HUES6 (cell line): ENCODE measurements around the gene B3GAT3.
"Not testable (repeated sequence)": the region's sequence is repeated elsewhere in the genome, so short reads cannot be mapped to it uniquely, and the experiment has no call there.

Source experiments
- H3K27ac ChIP-seq: 2 replicates; pipeline ENCODE4 v1.7.0; 2013; ENCODE audit warnings: low read depth, mild to moderate bottlenecking, low read length, inconsistent platforms
- H3K27me3 ChIP-seq: 2 replicates; pipeline ENCODE4 v1.6.1; 2013; ENCODE audit warnings: low read length; ENCODE audit not compliant: control insufficient read depth, insufficient read depth
- H3K36me3 ChIP-seq: 2 replicates; pipeline ENCODE4 v1.6.1; 2013; ENCODE audit warnings: low read length; ENCODE audit not compliant: control insufficient read depth, insufficient read depth
- H3K4me1 ChIP-seq: 2 replicates; pipeline ENCODE4 v1.6.1; 2013; ENCODE audit warnings: low read length; ENCODE audit not compliant: control insufficient read depth, insufficient read depth
- H3K4me3 ChIP-seq: 2 replicates; pipeline ENCODE4 v1.5.1; 2013; ENCODE audit warnings: low read depth, low read length
- H3K9ac ChIP-seq: one replicate; pipeline ENCODE4 v1.6.1; 2013; ENCODE audit warnings: mild to moderate bottlenecking, low read length
- H3K9me3 ChIP-seq: 2 replicates; pipeline ENCODE4 v1.6.1; 2013; ENCODE audit warnings: low read depth, low read length; ENCODE audit not compliant: control insufficient read depth, insufficient read depth

Gene B3GAT3

DNA sequence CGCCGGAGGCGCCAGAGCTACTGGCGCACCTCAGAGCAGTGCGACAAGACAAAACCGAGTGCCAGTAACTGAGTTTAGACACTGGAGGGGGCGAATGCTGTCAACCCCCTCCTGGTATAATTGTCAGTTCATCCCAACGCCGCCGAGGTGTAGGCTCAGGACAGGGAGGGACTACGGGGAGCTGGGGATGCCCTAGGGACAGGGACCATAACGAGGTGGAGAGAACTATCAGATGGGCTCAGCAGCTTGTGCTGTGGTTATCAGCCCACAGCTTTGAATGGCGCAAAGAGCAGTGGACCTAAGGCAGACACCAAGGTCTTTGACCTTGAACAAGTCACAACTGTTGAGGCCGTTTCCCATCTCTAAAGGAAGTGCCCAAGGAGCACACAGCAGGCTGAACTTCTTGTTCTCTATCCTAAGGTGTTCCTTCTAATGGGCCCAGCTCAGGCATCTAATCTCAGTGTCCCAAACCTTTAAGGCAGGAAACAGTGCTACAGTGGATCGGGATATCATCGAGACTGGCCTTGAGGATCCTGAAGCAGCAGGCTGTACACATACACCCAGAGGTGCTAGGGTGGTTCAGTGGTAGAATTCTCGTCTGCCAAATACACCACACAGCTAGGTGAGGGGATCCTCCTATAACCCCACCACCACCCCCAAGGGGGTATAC, 29.5 kb downstream of the B3GAT3 start:
- Histone ChIP-seq H3K4me3 (peak overlapping the region; percentile 63), H3K9me3 (no peaks in the 10 kb centered on the region), H3K4me1 (peaks cover 7% of the 10 kb centered on the region)

DNA sequence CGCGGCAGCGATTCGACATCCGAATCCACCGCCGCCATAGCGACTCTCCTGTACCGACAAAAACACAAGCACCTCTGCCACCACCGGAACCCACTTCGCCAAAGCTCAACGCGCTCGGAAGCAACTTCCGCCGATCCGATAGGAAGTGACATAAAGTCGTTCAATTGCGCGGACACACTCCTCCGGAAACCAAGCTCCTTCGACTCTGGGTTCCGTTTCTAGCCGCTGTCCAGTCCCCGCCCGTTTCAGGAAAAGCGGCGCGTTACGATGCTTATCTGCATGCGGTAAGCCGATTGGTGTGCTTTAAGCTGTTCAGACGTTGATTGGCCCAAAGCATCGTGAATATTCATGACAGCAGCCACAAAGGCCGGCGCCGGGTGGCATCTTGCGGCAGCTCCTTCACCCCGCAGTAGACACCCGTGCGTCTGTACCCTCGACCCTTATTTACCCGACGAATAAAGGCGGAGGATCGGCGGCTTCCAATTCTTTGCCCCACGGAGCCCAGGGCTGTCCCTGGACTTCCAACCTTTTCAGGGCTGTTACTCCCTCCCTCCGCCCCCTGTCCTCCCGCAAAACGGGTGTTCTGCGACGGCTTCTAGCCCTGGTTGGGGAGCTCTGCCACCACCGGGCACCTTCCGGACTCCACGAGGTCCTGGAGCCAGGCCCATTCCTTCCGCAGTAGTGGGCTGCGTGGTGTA, 30.2 kb downstream of the B3GAT3 start, which contains the start of gene TUT1:
Gene TUT1, minus strand, starts transcription at position 76 of the 698 bp plus-strand sequence. Its CDS starts 38 bp downstream, at position 38.
- no peaks in the 10 kb centered on the region for H3K27me3 ChIP-seq
- H3K9me3 ChIP-seq = no peaks in the 10 kb centered on the region
- H3K36me3 ChIP-seq = peaks cover 51% of the 10 kb centered on the region
- peak within 1 kb of the TSS; percentile 71 for H3K27ac ChIP-seq
- H3K9ac ChIP-seq = peak within 1 kb of the TSS; percentile 81
- H3K4me3 ChIP-seq = peak within 1 kb of the TSS; percentile 80
- peaks cover 7% of the 10 kb centered on the region for H3K4me1 ChIP-seq

More for the DNA sequence above, 29.5 kb downstream of the B3GAT3 start:
- Histone ChIP-seq H3K27me3 (no peaks in the 10 kb centered on the region), H3K9ac (peak overlapping the region; percentile 81), H3K36me3 (peaks cover 53% of the 10 kb centered on the region), H3K27ac (peak overlapping the region; percentile 71; the same call in 1 of the 2 replicates)

DNA sequence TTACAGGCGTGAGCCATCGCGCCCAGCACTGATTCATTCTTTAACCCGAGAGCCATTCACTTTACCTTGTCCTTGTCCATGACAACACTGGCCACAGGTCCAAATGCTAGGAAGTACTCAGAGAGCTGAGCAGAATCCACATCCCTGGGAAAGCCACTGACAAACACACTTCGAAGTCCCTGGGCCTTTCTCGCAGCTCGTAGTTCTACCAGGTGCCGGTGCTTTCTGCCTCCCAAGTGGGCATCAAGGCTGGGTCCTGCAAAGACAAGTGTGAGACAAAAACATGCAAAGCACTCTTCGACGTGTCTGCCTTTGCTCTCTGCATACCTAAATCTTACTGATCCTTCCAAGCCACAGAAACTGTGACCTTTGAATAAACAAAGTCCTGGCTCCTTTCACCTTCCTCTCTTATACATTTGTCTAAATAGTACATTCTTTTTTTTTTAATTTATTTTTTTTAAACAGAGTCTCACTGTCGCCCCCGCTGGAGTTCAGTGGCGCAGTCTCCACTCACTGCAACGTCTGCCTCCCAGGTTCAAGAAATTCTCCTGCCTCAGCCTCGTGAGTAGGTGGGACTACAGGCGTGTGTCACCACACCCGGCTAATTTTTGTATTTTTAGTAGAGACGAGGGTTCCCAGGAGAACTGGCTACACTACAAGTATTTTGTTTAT, 32.7 kb downstream of the B3GAT3 start:
- H3K36me3 ChIP-seq = peaks cover 38% of the 10 kb centered on the region
- no peak overlapping the region for H3K4me3 ChIP-seq

DNA sequence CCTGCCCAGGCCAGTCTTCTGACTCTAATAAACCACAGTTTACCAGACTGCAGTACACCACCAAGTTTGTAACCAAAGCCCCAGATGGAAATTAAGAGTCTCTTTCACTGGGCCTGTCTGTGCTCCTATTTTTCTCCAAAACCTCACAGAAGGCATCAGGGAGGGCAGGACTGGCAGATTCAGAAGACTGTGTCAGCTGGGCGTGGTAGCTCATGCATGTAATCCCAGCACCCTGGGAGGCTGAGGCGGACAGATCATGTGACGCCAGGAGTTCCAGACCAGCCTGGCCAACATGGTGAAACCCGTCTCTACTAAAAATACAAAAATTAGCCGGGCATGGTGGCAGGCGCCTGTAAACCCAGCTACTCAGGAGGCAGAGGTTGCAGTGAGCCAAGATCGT, 36.4 kb downstream of the B3GAT3 start:
- peaks cover 54% of the 10 kb centered on the region for H3K36me3 ChIP-seq
- not testable (repeated sequence) for H3K4me3 ChIP-seq, H3K9ac ChIP-seq, H3K27ac ChIP-seq, H3K4me1 ChIP-seq, H3K9me3 ChIP-seq, H3K27me3 ChIP-seq

More for the DNA sequence above, 32.7 kb downstream of the B3GAT3 start:
- no peak overlapping the region for H3K27ac ChIP-seq
- no peaks in the 10 kb centered on the region for H3K27me3 ChIP-seq
- H3K9me3 ChIP-seq = no peaks in the 10 kb centered on the region
- peaks cover 7% of the 10 kb centered on the region for H3K4me1 ChIP-seq
- H3K9ac ChIP-seq = no peak overlapping the region

DNA sequence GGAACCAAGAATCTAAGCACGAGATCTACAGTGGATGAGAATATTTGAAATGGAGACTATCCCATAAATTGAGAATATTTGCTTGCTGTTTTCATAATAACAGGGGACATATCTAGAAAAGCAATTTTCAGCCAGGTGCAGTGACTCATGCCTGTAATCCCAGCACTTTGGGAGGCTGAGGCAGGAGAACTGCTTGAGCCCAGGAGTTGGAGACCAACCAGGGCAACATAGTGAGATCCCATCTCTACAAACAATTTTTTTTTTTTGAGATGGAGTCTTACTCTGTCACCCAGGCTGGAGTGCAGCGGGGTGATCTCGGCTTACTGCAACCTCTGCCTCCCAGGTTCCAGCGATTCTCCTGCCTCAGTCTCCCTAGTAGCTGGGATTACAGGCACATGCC, 40.1 kb downstream of the B3GAT3 start:
- H3K36me3 ChIP-seq = peaks cover 62% of the 10 kb centered on the region
- not testable (repeated sequence) for H3K27me3 ChIP-seq, H3K4me1 ChIP-seq, H3K9me3 ChIP-seq, H3K9ac ChIP-seq, H3K4me3 ChIP-seq, H3K27ac ChIP-seq

DNA sequence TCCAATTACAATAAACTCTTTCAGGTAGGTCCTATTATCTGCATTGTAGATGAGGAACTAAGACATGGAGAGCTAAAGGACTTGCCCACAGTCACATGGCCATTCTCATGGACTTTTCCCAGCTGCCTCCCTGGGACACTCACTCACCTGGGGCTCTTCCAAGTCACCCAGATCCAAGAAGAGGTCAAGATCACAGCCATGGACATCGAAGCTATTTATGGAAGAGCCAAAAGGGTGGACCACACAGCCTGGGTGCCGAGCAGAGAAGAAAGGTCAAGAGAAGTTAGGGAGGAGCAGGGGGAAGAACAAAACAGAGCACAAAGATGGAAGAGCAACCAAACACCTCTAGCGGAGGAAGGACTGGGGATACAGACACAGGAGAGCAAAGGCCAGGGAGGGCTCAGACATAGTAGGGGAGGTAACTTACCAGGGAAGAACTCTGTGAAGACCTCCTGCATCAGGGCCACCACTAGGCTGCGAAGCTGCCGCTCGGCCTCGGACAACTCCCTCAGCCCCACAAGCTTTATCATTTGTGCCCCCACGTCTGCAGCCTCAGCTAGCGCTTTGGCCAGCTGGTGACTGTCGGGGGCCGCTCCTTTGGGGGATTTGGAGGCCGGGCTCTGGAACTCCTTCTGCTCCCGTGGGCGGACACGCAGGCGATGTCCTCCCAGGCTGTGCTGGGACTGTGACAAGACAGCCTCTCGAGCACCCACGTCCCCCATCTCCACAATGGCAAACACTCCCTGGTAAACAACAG, 40.6 kb downstream of the B3GAT3 start:
- H3K9me3 ChIP-seq = no peaks in the 10 kb centered on the region
- no peaks in the 10 kb centered on the region for H3K27me3 ChIP-seq
- H3K4me1 ChIP-seq = no peaks in the 10 kb centered on the region
- no peak overlapping the region for H3K4me3 ChIP-seq
- H3K36me3 ChIP-seq = peaks cover 65% of the 10 kb centered on the region
- H3K9ac ChIP-seq = no peak overlapping the region
- no peak overlapping the region for H3K27ac ChIP-seq

DNA sequence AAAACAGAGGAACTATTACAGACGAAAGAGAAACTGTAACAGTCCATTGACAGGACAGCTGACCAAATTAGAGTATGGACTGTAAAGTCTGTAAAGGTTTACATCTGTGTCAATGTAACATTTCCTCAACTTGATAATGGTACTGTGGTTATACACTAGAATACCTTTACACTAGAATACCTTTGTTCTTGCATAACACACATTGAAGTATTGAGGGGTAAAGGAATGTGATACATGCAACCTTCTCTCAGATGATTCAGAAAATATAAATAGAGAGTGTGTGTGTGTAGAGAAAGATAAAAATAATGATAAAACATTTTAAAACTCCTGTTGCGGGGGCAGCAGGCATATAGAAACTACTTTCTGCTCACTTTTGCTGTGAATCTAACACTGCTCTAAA, 42.5 kb downstream of the B3GAT3 start:
- no peaks in the 10 kb centered on the region for H3K27me3 ChIP-seq
- H3K9ac ChIP-seq = no peak overlapping the region
- no peaks in the 10 kb centered on the region for H3K9me3 ChIP-seq
- peaks cover 64% of the 10 kb centered on the region for H3K36me3 ChIP-seq
- no peak overlapping the region for H3K4me3 ChIP-seq
- peaks cover 10% of the 10 kb centered on the region for H3K4me1 ChIP-seq
- no peak overlapping the region for H3K27ac ChIP-seq

DNA sequence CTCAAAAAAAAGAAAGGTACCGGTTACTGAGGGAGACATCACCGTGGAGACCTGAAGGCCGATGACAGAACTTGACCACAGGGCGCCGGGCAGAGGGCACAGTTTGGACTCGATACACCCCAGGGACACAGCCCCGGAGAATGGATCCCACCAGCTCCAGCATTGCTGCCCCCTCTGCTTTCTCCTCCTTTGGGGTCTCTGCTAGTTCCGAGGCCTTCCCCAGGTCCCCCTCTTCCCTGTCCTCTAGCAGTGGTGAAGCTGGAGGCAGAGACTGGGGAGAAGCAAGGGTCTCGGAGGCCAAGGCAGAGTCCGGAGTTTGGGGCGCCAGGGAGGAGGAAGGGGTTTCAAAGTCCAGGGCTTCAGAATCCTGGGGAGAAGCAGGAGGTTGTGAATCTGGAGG, 43.2 kb downstream of the B3GAT3 start:
- Histone ChIP-seq H3K4me1 (peaks cover 10% of the 10 kb centered on the region), H3K27ac (no peak overlapping the region), H3K27me3 (no peaks in the 10 kb centered on the region), H3K9ac (no peak overlapping the region), H3K4me3 (no peak overlapping the region), H3K36me3 (peaks cover 59% of the 10 kb centered on the region), H3K9me3 (no peaks in the 10 kb centered on the region)

DNA sequence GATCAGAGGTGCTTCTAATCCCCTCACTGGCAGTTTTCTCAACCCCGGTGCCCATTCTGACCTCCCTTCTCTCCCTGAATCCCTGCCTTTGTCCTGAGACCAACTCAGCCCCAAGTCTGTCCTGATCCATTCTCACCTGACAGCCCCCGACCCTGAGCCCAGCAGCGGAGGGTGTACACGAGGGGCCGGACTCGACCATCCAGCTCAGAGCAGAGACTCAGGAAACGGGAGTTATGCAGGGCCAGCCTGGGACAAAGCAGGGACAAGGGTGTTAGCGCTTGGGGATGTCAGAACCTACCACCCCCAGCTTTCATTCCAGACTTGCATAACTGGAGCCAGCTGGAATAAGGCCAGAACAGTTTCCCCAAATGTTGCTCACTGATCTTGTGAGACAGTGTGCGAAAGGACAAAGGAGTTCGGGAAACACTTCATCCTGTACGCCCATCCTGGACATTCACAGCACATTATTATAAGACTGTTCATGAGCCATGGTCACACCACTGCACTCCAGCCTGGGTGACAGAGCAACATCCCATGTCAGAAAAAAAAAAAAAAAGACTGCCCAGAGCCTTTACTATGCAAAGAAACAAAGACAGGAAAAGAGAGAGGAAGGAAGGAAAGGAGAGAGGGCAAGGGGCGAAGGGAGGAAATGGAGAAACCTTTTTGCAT, 44.6 kb downstream of the B3GAT3 start:
- H3K9me3 ChIP-seq = no peaks in the 10 kb centered on the region
- peaks cover 61% of the 10 kb centered on the region for H3K36me3 ChIP-seq
- H3K9ac ChIP-seq = no peak overlapping the region

DNA sequence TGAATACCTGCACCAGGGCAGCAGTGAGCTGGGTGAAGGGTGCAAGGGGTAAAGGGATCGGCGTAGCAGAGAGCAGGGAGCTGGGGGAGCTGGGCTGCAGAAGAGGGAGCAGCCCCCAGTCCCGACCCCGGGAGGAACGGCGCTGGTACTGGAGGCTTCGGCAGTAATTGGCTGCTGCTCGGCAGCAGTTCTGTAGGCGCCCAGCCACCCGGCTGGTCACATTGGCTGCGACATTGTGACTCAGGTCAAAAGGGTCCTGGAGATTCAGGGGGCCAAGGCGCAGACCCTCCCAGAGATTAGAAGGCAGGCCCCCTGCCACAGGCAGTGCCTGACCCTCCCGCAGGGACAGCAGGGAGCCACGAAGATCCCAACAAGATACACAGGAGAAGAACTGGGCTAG, 45.9 kb downstream of the B3GAT3 start:
- Histone ChIP-seq H3K36me3 (peaks cover 65% of the 10 kb centered on the region), H3K27me3 (no peaks in the 10 kb centered on the region), H3K9me3 (no peaks in the 10 kb centered on the region), H3K4me1 (peaks cover 18% of the 10 kb centered on the region), H3K4me3 (no peak overlapping the region), H3K9ac (no peak overlapping the region), H3K27ac (no peak overlapping the region)

More for the DNA sequence above, 44.6 kb downstream of the B3GAT3 start:
- H3K27ac ChIP-seq = no peak overlapping the region
- peaks cover 14% of the 10 kb centered on the region for H3K4me1 ChIP-seq
- no peak overlapping the region for H3K4me3 ChIP-seq
- no peaks in the 10 kb centered on the region for H3K27me3 ChIP-seq
